Measurements from ENCODE around the gene ST3GAL4.

Gene ST3GAL4

GRCh38 chr11:126424471-126425039 is 69.1 kb downstream of the ST3GAL4 start:
- no peak for DNase-seq
- POLR2A ChIA-PET, result no interaction called here
- Histone ChIP-seq H3K9me3 (ENCODE audit: control extremely low read depth in 1 of 5, control insufficient read depth in 4 of 5, insufficient read depth in 2 of 5, low read depth in 1 of 5, low read length in 4 of 5) (no peaks in the 10 kb centered on the region), H3K27ac (ENCODE audit: insufficient read depth in 1 of 2, low read depth in 1 of 2, low read length in 2 of 2, poor library complexity in 1 of 2, severe bottlenecking in 2 of 2) (no peak overlapping the region), H3K4me3 (ENCODE audit: control insufficient read depth in 1 of 7, extremely low read depth in 1 of 7, insufficient read depth in 4 of 7, low read depth in 2 of 7, low read length in 6 of 7) (no peak overlapping the region), H3K27me3 (replicated peaks in 2 of 5; ENCODE audit: control insufficient read depth in 4 of 5, insufficient read depth in 5 of 5, low read length in 4 of 5) (no peaks in the 10 kb centered on the region), H3K4me1 (ENCODE audit: control extremely low read depth in 1 of 4, control insufficient read depth in 4 of 4, insufficient read depth in 4 of 4, low read length in 3 of 4) (peaks cover 9 to 61% (median 36%) of the 10 kb centered on the region in 4 experiments), H3K36me3 (ENCODE audit: control insufficient read depth in 4 of 4, insufficient read depth in 4 of 4, low read length in 3 of 4) (peaks cover 0 to 11% (median 1%) of the 10 kb centered on the region in 4 experiments)
- CTCF ChIA-PET, result interaction anchor here (1.1 to 7.0 kb wide), 4 partner anchors 7 to 117 kb away, joined by 3 to 44 read pairs (median 3); no protein-coding TSS in a partner anchor
- WGBS (ENCODE audit: insufficient coverage), result 96% methylated on average over 27 of the region's 30 CpGs

- WGBS (ENCODE audit: insufficient coverage), result 100% methylated on average over 3 of the region's 3 CpGs
- H3K4me1 ChIP-seq (ENCODE audit: control extremely low read depth in 1 of 4, control insufficient read depth in 4 of 4, insufficient read depth in 4 of 4, low read length in 3 of 4), result peaks cover 0 to 51% (median 27%) of the 10 kb centered on the region in 4 experiments
- H3K4me3 ChIP-seq (ENCODE audit: control insufficient read depth in 1 of 7, extremely low read depth in 1 of 7, insufficient read depth in 4 of 7, low read depth in 2 of 7, low read length in 6 of 7), result no peak overlapping the region
- H3K9me3 ChIP-seq (ENCODE audit: control extremely low read depth in 1 of 5, control insufficient read depth in 4 of 5, insufficient read depth in 2 of 5, low read depth in 1 of 5, low read length in 4 of 5), result no peaks in the 10 kb centered on the region
- DNase-seq, result no peak
- H3K36me3 ChIP-seq (ENCODE audit: control insufficient read depth in 4 of 4, insufficient read depth in 4 of 4, low read length in 3 of 4), result peaks cover 0 to 11% (median 1%) of the 10 kb centered on the region in 4 experiments
- no peaks in the 10 kb centered on the region for H3K27me3 ChIP-seq (replicated peaks in 2 of 5; ENCODE audit: control insufficient read depth in 4 of 5, insufficient read depth in 5 of 5, low read length in 4 of 5)
- H3K27ac ChIP-seq (ENCODE audit: insufficient read depth in 1 of 2, low read depth in 1 of 2, low read length in 2 of 2, poor library complexity in 1 of 2, severe bottlenecking in 2 of 2), result no peak overlapping the region
- POLR2A ChIA-PET, result no interaction called here
- CTCF ChIA-PET, result interaction anchor here (1.0 to 1.4 kb wide), 2 partner anchors 17 to 115 kb away, joined by 3 read pairs; no protein-coding TSS in a partner anchor
Measured at GRCh38 chr11:126426106-126426505, 70.6 kb downstream of the ST3GAL4 start.

GRCh38 chr11:126426820-126427749 is 71.6 kb downstream of the ST3GAL4 start:
- CTCF ChIA-PET, result interaction anchor here (1.0 to 1.4 kb wide), 2 partner anchors 16 to 116 kb away, joined by 3 read pairs; no protein-coding TSS in a partner anchor

GRCh38 chr11:126430581-126431335 is 75.3 kb downstream of the ST3GAL4 start:
- DNase-seq, result peak in 2 of 3 donors; percentile 65 to 75
- Histone ChIP-seq H3K4me1 (ENCODE audit: control extremely low read depth in 1 of 4, control insufficient read depth in 4 of 4, insufficient read depth in 4 of 4, low read length in 3 of 4) (peaks cover 0 to 35% (median 17%) of the 10 kb centered on the region in 4 experiments), H3K27me3 (replicated peaks in 2 of 5; ENCODE audit: control insufficient read depth in 4 of 5, insufficient read depth in 5 of 5, low read length in 4 of 5) (no peaks in the 10 kb centered on the region), H3K4me3 (ENCODE audit: control insufficient read depth in 1 of 7, extremely low read depth in 1 of 7, insufficient read depth in 4 of 7, low read depth in 2 of 7, low read length in 6 of 7) (no peak overlapping the region), H3K9me3 (ENCODE audit: control extremely low read depth in 1 of 5, control insufficient read depth in 4 of 5, insufficient read depth in 2 of 5, low read depth in 1 of 5, low read length in 4 of 5) (no peaks in the 10 kb centered on the region), H3K27ac (ENCODE audit: insufficient read depth in 1 of 2, low read depth in 1 of 2, low read length in 2 of 2, poor library complexity in 1 of 2, severe bottlenecking in 2 of 2) (no peak overlapping the region), H3K36me3 (ENCODE audit: control insufficient read depth in 4 of 4, insufficient read depth in 4 of 4, low read length in 3 of 4) (peaks cover 0 to 2% (median 0%) of the 10 kb centered on the region in 4 experiments)
- CTCF ChIA-PET, result interaction anchor here (1.2 to 7.0 kb wide), 5 partner anchors 10 to 120 kb away, joined by 3 to 44 read pairs (median 9); no protein-coding TSS in a partner anchor
- POLR2A ChIA-PET, result no interaction called here
- WGBS (ENCODE audit: insufficient coverage), result 90% methylated on average over 8 of the region's 10 CpGs

More at GRCh38 chr11:126426820-126427749, 71.6 kb downstream of the ST3GAL4 start:
- H3K36me3 ChIP-seq (ENCODE audit: control insufficient read depth in 4 of 4, insufficient read depth in 4 of 4, low read length in 3 of 4), result peaks cover 0 to 11% (median 1%) of the 10 kb centered on the region in 4 experiments
- no peak overlapping the region for H3K4me3 ChIP-seq (ENCODE audit: control insufficient read depth in 1 of 7, extremely low read depth in 1 of 7, insufficient read depth in 4 of 7, low read depth in 2 of 7, low read length in 6 of 7)
- H3K27ac ChIP-seq (ENCODE audit: insufficient read depth in 1 of 2, low read depth in 1 of 2, low read length in 2 of 2, poor library complexity in 1 of 2, severe bottlenecking in 2 of 2), result no peak overlapping the region
- no peaks in the 10 kb centered on the region for H3K9me3 ChIP-seq (ENCODE audit: control extremely low read depth in 1 of 5, control insufficient read depth in 4 of 5, insufficient read depth in 2 of 5, low read depth in 1 of 5, low read length in 4 of 5)
- WGBS (ENCODE audit: insufficient coverage), result 72% methylated on average over 13 of the region's 14 CpGs
- POLR2A ChIA-PET, result no interaction called here
- H3K4me1 ChIP-seq (ENCODE audit: control extremely low read depth in 1 of 4, control insufficient read depth in 4 of 4, insufficient read depth in 4 of 4, low read length in 3 of 4), result peaks cover 0 to 46% (median 19%) of the 10 kb centered on the region in 4 experiments
- DNase-seq, result no peak
- no peaks in the 10 kb centered on the region for H3K27me3 ChIP-seq (replicated peaks in 2 of 5; ENCODE audit: control insufficient read depth in 4 of 5, insufficient read depth in 5 of 5, low read length in 4 of 5)

- 94% methylated on average over 17 of the region's 23 CpGs for WGBS (ENCODE audit: insufficient coverage)
- Histone ChIP-seq H3K36me3 (ENCODE audit: control insufficient read depth in 4 of 4, insufficient read depth in 4 of 4, low read length in 3 of 4) (peaks cover 0 to 2% (median 0%) of the 10 kb centered on the region in 4 experiments), H3K9me3 (ENCODE audit: control extremely low read depth in 1 of 5, control insufficient read depth in 4 of 5, insufficient read depth in 2 of 5, low read depth in 1 of 5, low read length in 4 of 5) (no peaks in the 10 kb centered on the region), H3K27me3 (replicated peaks in 2 of 5; ENCODE audit: control insufficient read depth in 4 of 5, insufficient read depth in 5 of 5, low read length in 4 of 5) (no peaks in the 10 kb centered on the region), H3K4me3 (ENCODE audit: control insufficient read depth in 1 of 7, extremely low read depth in 1 of 7, insufficient read depth in 4 of 7, low read depth in 2 of 7, low read length in 6 of 7) (no peak overlapping the region), H3K27ac (ENCODE audit: insufficient read depth in 1 of 2, low read depth in 1 of 2, low read length in 2 of 2, poor library complexity in 1 of 2, severe bottlenecking in 2 of 2) (no peak overlapping the region), H3K4me1 (ENCODE audit: control extremely low read depth in 1 of 4, control insufficient read depth in 4 of 4, insufficient read depth in 4 of 4, low read length in 3 of 4) (peaks cover 0 to 43% (median 17%) of the 10 kb centered on the region in 4 experiments)
- ChIA-PET CTCF (interaction anchor here (0.9 to 7.0 kb wide), 7 partner anchors 10 to 121 kb away, joined by 3 to 44 read pairs (median 6); no protein-coding TSS in a partner anchor), POLR2A (no interaction called here)
- no peak for DNase-seq
Measured at GRCh38 chr11:126431401-126432064, 76.0 kb downstream of the ST3GAL4 start.

- Histone ChIP-seq H3K27me3 (replicated peaks in 2 of 5; ENCODE audit: control insufficient read depth in 4 of 5, insufficient read depth in 5 of 5, low read length in 4 of 5) (no peaks in the 10 kb centered on the region), H3K9me3 (ENCODE audit: control extremely low read depth in 1 of 5, control insufficient read depth in 4 of 5, insufficient read depth in 2 of 5, low read depth in 1 of 5, low read length in 4 of 5) (no peaks in the 10 kb centered on the region), H3K36me3 (ENCODE audit: control insufficient read depth in 4 of 4, insufficient read depth in 4 of 4, low read length in 3 of 4) (peaks cover 0 to 2% (median 0%) of the 10 kb centered on the region in 4 experiments), H3K4me3 (ENCODE audit: control insufficient read depth in 1 of 7, extremely low read depth in 1 of 7, insufficient read depth in 4 of 7, low read depth in 2 of 7, low read length in 6 of 7) (no peak overlapping the region), H3K4me1 (ENCODE audit: control extremely low read depth in 1 of 4, control insufficient read depth in 4 of 4, insufficient read depth in 4 of 4, low read length in 3 of 4) (peaks cover 0 to 40% (median 12%) of the 10 kb centered on the region in 4 experiments), H3K27ac (ENCODE audit: insufficient read depth in 1 of 2, low read depth in 1 of 2, low read length in 2 of 2, poor library complexity in 1 of 2, severe bottlenecking in 2 of 2) (no peak overlapping the region)
- ChIA-PET POLR2A (no interaction called here), CTCF (interaction anchor here (0.9 to 7.0 kb wide), 7 partner anchors 9 to 122 kb away, joined by 3 to 44 read pairs (median 6); no protein-coding TSS in a partner anchor)
- 93% methylated on average over 2 of the region's 3 CpGs for WGBS (ENCODE audit: insufficient coverage)
- DNase-seq, result no peak
Measured at GRCh38 chr11:126432065-126432461, 76.6 kb downstream of the ST3GAL4 start.
